GM18517 (cell line): ENCODE results near the gene LONRF3.

Experiments
- ATAC-seq: cut with Tn5 transposase; IDR thresholded peaks from one replicate; pipeline ENCODE4 v1.9.1; 2021; ENCODE audit warnings: mild to moderate bottlenecking, moderate library complexity; ENCODE audit not compliant: unreplicated experiment

LONRF3 gene

DNA sequence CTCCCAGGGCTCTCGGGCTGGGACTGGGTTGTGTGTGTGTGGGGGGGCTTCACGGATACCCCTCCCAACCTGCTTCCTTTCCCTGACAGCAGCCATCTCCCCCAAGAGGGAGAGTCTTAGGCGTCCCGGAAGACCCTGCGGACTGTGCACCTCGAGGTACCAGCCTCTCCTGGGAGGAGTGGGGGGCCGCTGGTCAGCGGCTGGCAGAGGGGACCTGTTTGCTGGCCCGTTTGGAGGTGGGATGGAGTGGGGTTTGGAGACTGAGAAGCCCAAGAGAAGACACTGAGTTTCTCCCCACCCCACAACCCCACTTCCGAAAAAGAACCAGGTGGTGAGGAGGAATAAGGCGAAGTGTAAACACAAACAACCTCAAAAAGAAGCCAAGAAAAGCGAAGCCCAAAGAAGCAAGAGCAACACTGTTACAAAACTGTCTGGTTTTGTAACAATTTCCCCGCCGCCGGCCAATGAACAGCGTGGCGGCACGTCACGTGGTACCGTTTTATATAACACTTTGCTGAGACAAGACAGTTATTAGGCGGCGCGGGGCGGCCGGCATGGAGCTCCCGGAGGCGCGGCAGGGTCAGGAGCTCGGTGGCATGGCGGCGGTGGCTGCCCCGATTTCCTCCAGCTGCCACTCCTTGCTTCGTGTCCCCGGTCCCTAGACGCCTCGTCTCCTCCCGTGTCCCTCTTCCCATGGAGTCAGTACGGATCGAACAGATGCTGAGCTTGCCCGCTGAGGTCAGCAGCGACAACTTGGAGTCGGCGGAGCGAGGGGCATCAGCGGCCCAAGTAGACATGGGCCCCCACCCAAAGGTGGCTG, at the start of gene LONRF3:
Gene LONRF3 (plus strand): TSS at position 531 of the 820 bp plus-strand sequence. CDS start 163 bp downstream, at position 694.
- ATAC-seq, result no peak

- no peak for ATAC-seq
Observed at GRCh38 chrX:118928151-118928550, 46.3 kb upstream of the LONRF3 start.

- no peak for ATAC-seq
Observed at GRCh38 chrX:118935352-118935751, 39.1 kb upstream of the LONRF3 start.

GRCh38 chrX:118941147-118941546, 33.3 kb upstream of the LONRF3 start:
- no peak for ATAC-seq

- ATAC-seq, result no peak
Observed at GRCh38 chrX:118943102-118943501, 31.3 kb upstream of the LONRF3 start.

DNA sequence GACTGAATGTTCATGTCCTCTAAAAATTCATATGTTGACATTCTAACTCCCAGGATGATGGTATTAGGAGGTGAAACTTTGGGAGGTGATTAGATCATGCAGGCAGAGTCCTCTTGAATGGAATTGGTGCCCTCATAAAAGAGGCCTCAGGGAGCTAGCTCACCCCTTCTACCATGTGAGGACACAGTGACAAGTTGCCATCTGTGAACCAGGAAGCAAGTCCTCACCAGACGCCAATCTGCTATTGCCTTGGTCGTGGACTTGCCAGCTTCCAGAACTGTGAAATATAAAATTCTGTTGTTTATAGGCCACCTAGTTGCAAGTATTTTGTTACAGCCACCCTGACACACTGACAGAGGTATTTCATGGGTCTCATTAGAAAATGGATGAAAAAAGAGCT, 28.5 kb upstream of the LONRF3 start:
- no peak for ATAC-seq

DNA sequence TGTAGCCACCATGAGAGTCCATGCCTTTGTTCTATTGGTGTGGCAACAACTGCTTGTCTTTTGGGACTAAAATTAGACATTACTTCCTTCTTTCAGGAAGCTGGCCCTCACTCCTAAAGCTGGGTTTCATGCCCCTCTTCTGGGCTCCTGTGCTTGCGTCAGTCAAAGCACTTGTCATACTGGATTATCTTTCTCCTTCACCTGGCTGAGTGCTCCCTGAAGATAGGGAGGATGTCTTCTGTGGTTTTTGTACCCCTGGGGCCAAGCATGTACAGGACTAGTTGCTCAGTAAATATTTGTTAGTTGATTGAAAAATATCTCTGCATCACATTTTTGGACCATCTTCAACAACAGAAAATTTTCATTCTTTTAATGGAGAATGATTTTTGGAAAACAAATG, 26.1 kb upstream of the LONRF3 start:
- no peak for ATAC-seq

- ATAC-seq, result no peak
Observed at GRCh38 chrX:118961866-118962560, 12.4 kb upstream of the LONRF3 start.

GRCh38 chrX:118963159-118963558, 11.3 kb upstream of the LONRF3 start:
- no peak for ATAC-seq

DNA sequence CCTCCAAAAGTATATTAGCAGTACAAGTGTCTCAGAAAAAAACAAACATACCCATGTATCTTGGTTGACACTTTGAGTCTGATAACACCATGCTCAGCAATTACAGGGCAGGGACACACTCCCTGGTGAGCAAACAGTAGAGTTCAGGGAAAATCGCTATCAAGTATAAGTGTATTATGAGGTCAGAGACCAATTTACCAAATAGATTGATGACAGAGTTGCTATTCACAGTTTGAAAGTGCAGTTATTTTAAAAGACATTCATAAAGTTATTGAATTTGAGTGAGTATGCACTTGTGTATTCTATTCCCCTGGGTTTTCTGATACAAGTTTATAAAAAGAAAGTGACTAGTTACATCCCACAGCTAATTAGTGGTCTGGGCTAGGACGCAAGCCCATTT, 10.2 kb upstream of the LONRF3 start:
- ATAC-seq, result no peak

GRCh38 chrX:118965395-118965794, 9.0 kb upstream of the LONRF3 start:
- no peak for ATAC-seq

GRCh38 chrX:118968031-118968430, 6.4 kb upstream of the LONRF3 start:
- ATAC-seq, result no peak

DNA sequence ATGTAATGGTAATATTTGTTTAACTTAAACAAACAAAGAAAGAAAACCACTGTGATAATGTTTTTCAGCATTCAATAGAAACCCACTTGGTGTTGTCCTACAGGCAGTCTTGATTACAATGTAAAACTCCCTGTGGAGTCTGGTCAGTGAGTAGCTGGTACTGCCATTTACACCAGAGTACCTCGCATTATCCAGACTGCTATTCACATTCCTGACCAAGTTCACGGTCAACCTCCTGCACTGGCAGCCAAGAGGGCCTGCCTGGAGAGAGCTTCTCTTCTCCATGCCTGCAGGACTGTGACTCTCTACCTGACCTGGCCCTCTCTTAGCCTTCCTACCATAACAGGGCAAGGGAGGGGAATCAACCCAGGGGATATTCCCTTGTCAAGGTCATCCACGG, 2.9 kb upstream of the LONRF3 start:
- ATAC-seq, result no peak

DNA sequence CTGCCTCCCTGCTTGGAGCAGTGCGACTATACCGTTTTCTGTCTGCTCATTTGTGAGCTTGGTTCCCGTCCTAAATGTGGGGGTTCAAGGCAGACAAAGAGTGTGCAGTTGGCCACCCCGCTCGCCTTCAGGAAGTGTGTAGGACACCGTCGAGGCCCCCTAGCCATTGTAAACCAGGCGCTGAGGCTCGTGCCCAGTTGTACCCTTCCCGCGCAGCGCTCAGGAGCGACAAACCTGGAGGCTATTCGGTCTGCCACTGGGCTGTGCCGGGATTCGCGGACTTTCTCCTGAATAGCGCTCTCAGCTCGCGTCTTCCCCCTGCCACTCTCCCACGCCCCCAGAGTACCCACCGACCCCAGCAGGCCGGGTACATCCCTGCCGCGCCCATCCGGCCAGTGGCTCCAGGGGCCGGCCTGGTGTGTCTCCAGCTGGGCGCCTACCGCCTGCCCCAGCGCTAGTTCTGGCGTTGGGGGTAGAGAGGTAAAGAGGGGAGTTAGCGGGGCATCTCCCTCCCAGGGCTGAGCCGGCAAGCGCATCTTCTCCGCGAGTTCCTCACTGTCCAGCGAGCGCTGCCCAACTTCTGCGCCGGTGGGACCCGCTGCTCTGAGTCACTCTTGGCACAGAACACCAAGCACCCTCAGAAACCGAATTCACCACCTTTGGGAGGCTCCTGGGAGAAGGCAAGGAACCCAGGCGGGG, 880 bp upstream of the LONRF3 start:
- no peak for ATAC-seq

- no peak for ATAC-seq
Observed at GRCh38 chrX:118974908-118975671, 672 bp downstream of the LONRF3 start.

- ATAC-seq, result no peak
Observed at GRCh38 chrX:118975831-118976598, 1.6 kb downstream of the LONRF3 start.

GRCh38 chrX:118976599-118977340, 2.4 kb downstream of the LONRF3 start:
- ATAC-seq, result no peak

- ATAC-seq, result no peak
Observed at GRCh38 chrX:118977424-118977823, 3.0 kb downstream of the LONRF3 start.

DNA sequence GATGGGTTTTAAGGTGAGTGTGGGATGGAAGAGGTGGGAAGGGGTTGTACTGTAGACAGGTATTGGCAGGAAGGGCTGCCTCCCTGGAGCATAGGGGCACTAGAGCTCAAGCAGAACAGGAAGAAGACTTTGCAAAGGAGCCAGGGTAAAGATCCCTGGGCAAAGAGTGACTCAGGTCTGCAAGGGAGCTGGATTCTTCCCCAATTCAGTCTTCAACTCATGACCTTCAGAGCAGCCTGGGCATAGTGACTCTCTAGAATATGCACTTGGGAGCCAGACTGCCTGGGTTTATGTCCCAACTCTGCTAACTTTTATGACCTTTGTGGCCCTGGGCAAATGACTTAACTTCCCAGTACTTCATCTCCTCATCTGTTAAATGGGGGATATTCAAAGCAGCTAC, 4.0 kb downstream of the LONRF3 start:
- no peak for ATAC-seq

- no peak for ATAC-seq
Observed at GRCh38 chrX:118980761-118981160, 6.3 kb downstream of the LONRF3 start.
